Measurements from ENCODE around the gene CDC42EP4. TPM values are rescaled to one million over a fixed set of nuclear protein-coding genes. Genes with fewer than 3 reads are reported as not detected.
"Not testable (repeated sequence)": the region's sequence is repeated elsewhere in the genome, so short reads cannot be mapped to it uniquely, and the experiment has no call there.

The CDC42EP4 gene
- total and polyA plus RNA-seq, 10 of the 15 experiments (the other 5 are each of a cell fraction or from before 2014, with no cell fraction given) = 0.05 to 7.1 (median 2.7) TPM

DNA sequence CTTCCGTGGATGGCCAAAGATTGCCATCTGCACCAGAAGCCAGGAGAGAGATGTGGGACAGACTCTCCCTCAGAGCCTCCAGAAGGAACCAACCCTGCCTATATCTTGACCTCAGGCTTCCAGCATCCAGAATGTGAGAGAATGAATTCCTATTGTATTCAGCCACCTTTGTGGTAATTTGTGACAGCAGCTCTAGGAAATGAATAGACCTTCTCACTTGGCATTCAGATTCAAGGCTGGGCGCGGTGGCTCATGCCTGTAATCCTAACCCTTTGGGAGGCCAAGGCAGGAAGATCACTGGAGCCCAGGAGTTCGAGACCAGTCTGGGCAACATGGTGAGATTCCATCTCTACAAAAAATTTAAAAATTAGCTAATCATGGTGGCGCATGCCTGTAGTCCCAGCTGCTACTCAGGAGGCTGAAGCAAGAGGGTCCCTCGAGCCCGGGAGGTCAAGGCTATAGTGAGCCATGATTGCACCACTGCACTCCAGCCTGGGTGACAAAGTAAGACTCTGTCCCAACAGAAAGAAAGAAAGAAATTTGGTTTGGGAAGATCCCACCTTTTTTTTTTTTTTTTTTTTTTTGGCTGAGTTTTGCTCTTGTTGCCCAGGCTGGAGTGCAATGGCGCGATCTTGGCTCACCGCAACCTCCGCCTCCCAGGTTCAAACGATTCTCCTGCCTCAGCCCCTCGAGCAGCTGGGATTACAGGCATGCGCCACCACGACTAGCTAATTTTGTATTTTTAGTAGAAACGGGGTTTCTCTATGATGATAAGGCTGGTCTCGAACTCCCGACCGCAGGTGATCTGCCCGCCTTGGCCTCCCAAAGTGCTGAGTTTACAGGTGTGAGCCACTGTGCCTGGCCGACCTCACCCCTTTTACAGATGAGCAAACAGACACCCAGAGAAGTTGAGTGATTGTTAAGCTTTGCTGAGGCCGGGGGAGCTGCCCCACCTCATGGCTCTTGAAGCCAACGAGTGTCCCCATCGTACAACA is 45.9 kb downstream of the CDC42EP4 start:
- no peak overlapping the region for H3K9ac ChIP-seq (ENCODE audit: control insufficient read depth, insufficient read depth, low read length)
- no peak overlapping the region for H3K4me3 ChIP-seq
- ChIA-PET RAD21 (ENCODE audit: unreplicated experiment) (interaction anchor here (0.6 to 1.1 kb wide), 2 partner anchors 8 to 77 kb away, joined by 3 read pairs; no protein-coding TSS in a partner anchor), SMC1A (ENCODE audit: uncharacterized antibody, unreplicated experiment) (interaction anchor here (1.2 to 1.4 kb wide), 3 partner anchors 47 to 104 kb away, joined by 4 to 11 read pairs (median 4); no protein-coding TSS in a partner anchor), POLR2A (interaction anchor here (0.7 kb wide), 1 partner anchor 46 kb away, joined by 4 read pairs; the partner anchor contains the start of gene CDC42EP4), CTCF (interaction anchor here (1.1 to 1.9 kb wide), 3 partner anchors 9 to 44 kb away, joined by 5 to 8 read pairs (median 5); no protein-coding TSS in a partner anchor)
- DNase-seq (ENCODE audit: low read depth, low spot score) (no peak), ATAC-seq (no peak), FAIRE-seq (no peak)
- 71% methylated on average over 24 of the region's 24 CpGs for WGBS (ENCODE audit: insufficient coverage, insufficient replicate concordance, low lambda C conversion rate, missing lambda C conversion rate)
- no peaks in the 10 kb centered on the region for H3K36me3 ChIP-seq (ENCODE audit: control insufficient read depth in 2 of 2, insufficient read depth in 2 of 2, low read length in 1 of 2)
- no TSS peak for BruUV-seq (replicated peaks)
- H3K27me3 ChIP-seq (replicated peaks in 1 of 2; ENCODE audit: control insufficient read depth in 2 of 2, insufficient read depth in 2 of 2, low read length in 1 of 2) = no peaks in the 10 kb centered on the region
- H4K20me1 ChIP-seq (ENCODE audit: control insufficient read depth, insufficient read depth) = no peaks in the 10 kb centered on the region
- no peaks in the 10 kb centered on the region for H3K79me2 ChIP-seq (ENCODE audit: control insufficient read depth, insufficient read depth, low read length)
- in situ Hi-C loops (cut with MboI) (no loop called here), intact Hi-C loops (cut with micrococcal nuclease; ENCODE audit: unreplicated experiment) (no loop called here)
- TF ChIP-seq RAD21 (IDR thresholded peaks at IDR 0.05; ENCODE audit: insufficient read depth, low read depth, low read length) (no peak), IKZF2 (IDR thresholded peaks at IDR 0.05) (no peak), FOXM1 (IDR thresholded peaks at IDR 0.05; ENCODE audit: low read depth, low read length) (no peak), ETV6 (conservative IDR thresholded peaks at IDR 0.05 in 1 of 2, IDR thresholded peaks at IDR 0.05 in 1 of 2; ENCODE audit: borderline replicate concordance in 1 of 2, low read depth in 1 of 2) (no peak)
- TF ChIP-seq, protein P1, sequence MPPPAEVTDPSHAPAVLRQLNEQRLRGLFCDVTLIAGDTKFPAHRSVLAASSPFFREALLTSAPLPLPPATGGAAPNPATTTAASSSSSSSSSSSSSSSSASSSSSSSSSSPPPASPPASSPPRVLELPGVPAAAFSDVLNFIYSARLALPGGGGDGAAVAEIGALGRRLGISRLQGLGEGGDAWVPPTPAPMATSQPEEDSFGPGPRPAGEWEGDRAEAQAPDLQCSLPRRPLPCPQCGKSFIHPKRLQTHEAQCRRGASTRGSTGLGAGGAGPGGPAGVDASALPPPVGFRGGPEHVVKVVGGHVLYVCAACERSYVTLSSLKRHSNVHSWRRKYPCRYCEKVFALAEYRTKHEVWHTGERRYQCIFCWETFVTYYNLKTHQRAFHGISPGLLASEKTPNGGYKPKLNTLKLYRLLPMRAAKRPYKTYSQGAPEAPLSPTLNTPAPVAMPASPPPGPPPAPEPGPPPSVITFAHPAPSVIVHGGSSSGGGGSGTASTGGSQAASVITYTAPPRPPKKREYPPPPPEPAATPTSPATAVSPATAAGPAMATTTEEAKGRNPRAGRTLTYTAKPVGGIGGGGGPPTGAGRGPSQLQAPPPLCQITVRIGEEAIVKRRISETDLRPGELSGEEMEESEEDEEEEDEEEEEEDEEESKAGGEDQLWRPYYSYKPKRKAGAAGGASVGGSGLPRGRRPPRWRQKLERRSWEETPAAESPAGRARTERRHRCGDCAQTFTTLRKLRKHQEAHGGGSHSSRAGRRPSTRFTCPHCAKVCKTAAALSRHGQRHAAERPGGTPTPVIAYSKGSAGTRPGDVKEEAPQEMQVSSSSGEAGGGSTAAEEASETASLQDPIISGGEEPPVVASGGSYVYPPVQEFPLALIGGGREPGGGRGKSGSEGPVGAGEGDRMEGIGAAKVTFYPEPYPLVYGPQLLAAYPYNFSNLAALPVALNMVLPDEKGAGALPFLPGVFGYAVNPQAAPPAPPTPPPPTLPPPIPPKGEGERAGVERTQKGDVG (CRISPR knock-in tag; IDR thresholded peaks at IDR 0.05) = no peak
- no peak overlapping the region for H2AFZ ChIP-seq (ENCODE audit: control insufficient read depth, low read depth, low read length)
- no peak overlapping the region for H3K4me2 ChIP-seq (ENCODE audit: control insufficient read depth, insufficient read depth)
- H3K4me1 ChIP-seq (ENCODE audit: control insufficient read depth, insufficient read depth, low read length) = peaks cover 6% of the 10 kb centered on the region
- H3K9me3 ChIP-seq (replicated peaks; ENCODE audit: control insufficient read depth, insufficient read depth, low read length) = no peaks in the 10 kb centered on the region
- H3K27ac ChIP-seq (ENCODE audit: control insufficient read depth, insufficient read depth) = no peak overlapping the region

DNA sequence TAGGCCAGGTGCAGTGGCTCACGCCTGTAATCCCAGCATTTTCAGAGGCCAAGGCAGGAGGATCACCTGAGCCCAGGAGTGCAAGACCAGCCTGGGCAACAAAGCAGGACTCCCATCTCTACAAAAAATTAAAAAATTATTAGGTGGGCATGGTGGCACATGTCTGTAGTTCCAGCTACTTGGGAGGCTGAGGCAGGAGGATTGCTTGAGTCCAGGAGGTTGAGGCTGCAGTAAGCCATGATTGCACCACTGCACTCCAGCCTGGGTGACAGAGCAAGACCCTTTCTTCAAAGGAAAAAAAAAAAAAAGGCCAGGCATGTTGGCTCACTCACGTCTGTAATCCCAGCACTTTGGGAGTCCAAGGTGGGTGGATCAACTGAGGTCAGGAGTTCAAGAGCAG is 47.4 kb downstream of the CDC42EP4 start:
- H3K4me2 ChIP-seq (ENCODE audit: control insufficient read depth, insufficient read depth); in situ Hi-C loops (cut with MboI); FAIRE-seq; H3K27me3 ChIP-seq (replicated peaks in 1 of 2; ENCODE audit: control insufficient read depth in 2 of 2, insufficient read depth in 2 of 2, low read length in 1 of 2); H3K79me2 ChIP-seq (ENCODE audit: control insufficient read depth, insufficient read depth, low read length); RAD21 ChIA-PET (ENCODE audit: unreplicated experiment); POLR2A ChIA-PET; DNase-seq (ENCODE audit: low read depth, low spot score); H3K4me3 ChIP-seq; H3K27ac ChIP-seq (ENCODE audit: control insufficient read depth, insufficient read depth); H3K36me3 ChIP-seq (ENCODE audit: control insufficient read depth in 2 of 2, insufficient read depth in 2 of 2, low read length in 1 of 2); H2AFZ ChIP-seq (ENCODE audit: control insufficient read depth, low read depth, low read length); intact Hi-C loops (cut with micrococcal nuclease; ENCODE audit: unreplicated experiment); H3K4me1 ChIP-seq (ENCODE audit: control insufficient read depth, insufficient read depth, low read length); H3K9me3 ChIP-seq (replicated peaks; ENCODE audit: control insufficient read depth, insufficient read depth, low read length); ATAC-seq; H3K9ac ChIP-seq (ENCODE audit: control insufficient read depth, insufficient read depth, low read length); H4K20me1 ChIP-seq (ENCODE audit: control insufficient read depth, insufficient read depth); CTCF ChIA-PET; BruUV-seq (replicated peaks): not testable (repeated sequence)
- SMC1A ChIA-PET (ENCODE audit: uncharacterized antibody, unreplicated experiment) = interaction anchor here (0.7 kb wide), 1 partner anchor 27 kb away, joined by 4 read pairs; no protein-coding TSS in a partner anchor
- WGBS (ENCODE audit: insufficient coverage, insufficient replicate concordance, low lambda C conversion rate, missing lambda C conversion rate) = 0% methylated on average over 2 of the region's 2 CpGs

Measured in GM12878 (cell line).